Hepatocyte (in vitro differentiated cells): ENCODE data around the gene TBX10. TPM values are rescaled to one million over a fixed set of nuclear protein-coding genes. Genes with fewer than 3 reads are reported as not detected.

Source experiments
- DNase-seq: peaks from one replicate; pipeline ENCODE4 v3.0.0-alpha.2; 2016; ENCODE audit warnings: low spot score
- H2AFZ ChIP-seq: fragments of 200-600 bp; sonication (generic); 2 replicates; pipeline ENCODE4 v1.6.0; 2016; ENCODE audit warnings: antibody characterized with exemption, mild to moderate bottlenecking
- H3K27ac ChIP-seq: fragments of 200-600 bp; sonication (generic); 2 replicates; pipeline ENCODE4 v1.5.1; 2016; ENCODE audit warnings: mild to moderate bottlenecking
- H3K27me3 ChIP-seq: fragments of 200-600 bp; sonication (generic); 2 replicates; pipeline ENCODE4 v1.6.1; 2016
- H3K36me3 ChIP-seq: fragments of 200-600 bp; sonication (generic); replicated peaks from 2 replicates; pipeline ENCODE4 v1.5.1; 2016; ENCODE audit warnings: low read depth; ENCODE audit not compliant: insufficient read depth
- H3K4me1 ChIP-seq: fragments of 200-600 bp; sonication (generic); 2 replicates; pipeline ENCODE4 v1.5.1; 2016; ENCODE audit warnings: mild to moderate bottlenecking, moderate library complexity; ENCODE audit not compliant: insufficient read depth
- H3K4me2 ChIP-seq: fragments of 200-600 bp; sonication (generic); 2 replicates; pipeline ENCODE4 v1.6.0; 2016
- H3K4me3 ChIP-seq: fragments of 200-600 bp; sonication (generic); 2 replicates; pipeline ENCODE4 v1.5.1; 2016; ENCODE audit warnings: mild to moderate bottlenecking
- H3K79me2 ChIP-seq: fragments of 200-600 bp; sonication (generic); 2 replicates; pipeline ENCODE4 v1.6.0; 2017; ENCODE audit warnings: mild to moderate bottlenecking
- H3K9me2 ChIP-seq: fragments of 200-600 bp; sonication (generic); replicated peaks from 2 replicates; pipeline ENCODE4 v1.6.0; 2017; ENCODE audit warnings: mild to moderate bottlenecking; ENCODE audit not compliant: insufficient read depth
- H3K9me3 ChIP-seq: fragments of 200-600 bp; sonication (generic); 2 replicates; pipeline ENCODE4 v1.5.1; 2016; ENCODE audit warnings: low read depth, mild to moderate bottlenecking
- H4K20me1 ChIP-seq: fragments of 200-600 bp; sonication (generic); 2 replicates; pipeline ENCODE4 v1.6.0; 2016; ENCODE audit warnings: mild to moderate bottlenecking; ENCODE audit not compliant: insufficient read depth, poor library complexity, severe bottlenecking
- EZH2 ChIP-seq: fragments of 200-600 bp; sonication (generic); IDR thresholded peaks from 2 replicates; pipeline ENCODE4 v1.6.1; 2016; ENCODE audit warnings: antibody characterized with exemption, mild to moderate bottlenecking, borderline replicate concordance
- EZH2phosphoT487 ChIP-seq: fragments of 200-600 bp; sonication (generic); IDR thresholded peaks from one replicate; pipeline ENCODE4 v1.6.1; 2018; ENCODE audit warnings: antibody characterized with exemption, mild to moderate bottlenecking, low read depth, moderate library complexity; ENCODE audit not compliant: unreplicated experiment, severe bottlenecking
- WGBS: methylation state at CpG from one replicate; pipeline ENCODE4 v1.1.6; 2016; ENCODE audit warnings: low lambda C conversion rate; ENCODE audit errors: missing lambda C conversion rate; 5-methylcytosine and 5-hydroxymethylcytosine counted together
- polyA plus RNA-seq: library from polyadenylated mRNA; unstranded; fragments of >200 nt; fragmentation: Nextera tagmentation; extraction: Ambion mirVana; gene quantifications from 2 replicates; pipeline ENCODE4 v1.2.1, GENCODE V29; 2016
- total RNA-seq: library from RNA; depleted of rRNA; stranded (reverse); fragments of >200 nt; gene quantifications from 2 replicates; pipeline ENCODE4 v1.2.3, GENCODE V29; 2014
- TF ChIP-seq, protein P1 (sequence below): fragments of 200-600 bp; sonication (generic); IDR thresholded peaks from 2 replicates; pipeline ENCODE4 v1.5.1; 2016; ENCODE audit warnings: antibody characterized with exemption, mild to moderate bottlenecking; ENCODE audit not compliant: poor library complexity

Gene TBX10
- total and polyA plus RNA-seq, 2 experiments from 2014 or later = 0.34 to 0.70 TPM

DNA sequence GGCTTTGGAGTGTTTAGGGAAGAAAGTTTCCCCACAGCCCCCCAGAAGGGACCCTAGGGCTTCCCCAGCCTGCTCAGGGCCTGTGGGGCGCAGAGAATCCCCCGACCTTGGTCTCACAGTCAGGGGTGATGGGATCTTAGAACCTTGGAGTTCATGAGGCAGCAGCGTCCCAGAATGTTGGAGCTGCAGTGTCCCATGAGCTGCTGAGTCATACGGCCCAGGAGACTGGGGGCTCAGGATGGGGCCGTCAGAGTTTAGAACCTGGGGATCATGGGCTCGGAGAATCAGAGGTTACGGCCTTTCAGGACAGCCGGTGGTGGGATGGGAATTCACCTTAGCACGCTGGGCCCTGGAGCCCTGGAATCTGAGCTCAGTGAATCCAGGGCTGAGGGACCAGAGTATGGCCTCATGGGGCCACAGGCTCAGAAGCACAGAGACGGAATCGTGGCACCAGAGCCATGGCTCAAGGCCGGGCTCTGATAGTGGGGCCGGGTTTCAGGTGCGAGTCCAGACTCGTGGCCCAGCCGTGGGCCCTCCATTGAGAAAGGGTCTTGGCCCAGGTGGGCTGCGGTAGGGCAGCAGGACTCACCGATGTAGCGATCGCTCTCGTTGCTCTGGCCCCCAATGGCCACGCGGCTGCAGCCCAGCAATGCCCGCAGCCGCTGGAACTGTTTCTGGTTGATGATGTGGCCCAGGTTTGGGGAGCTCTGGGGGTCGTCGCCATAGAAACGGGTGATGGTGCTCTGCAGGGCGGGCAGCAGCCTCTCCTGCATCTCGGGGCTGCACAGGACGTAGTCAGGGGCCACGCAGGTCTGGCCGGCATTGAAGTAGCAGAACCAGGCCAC, 25.4 kb upstream of the TBX10 start:
- WGBS = 91% methylated on average over 25 of the region's 33 CpGs
- Histone ChIP-seq H3K4me3 (no peak overlapping the region), H2AFZ (no peak overlapping the region), H3K4me2 (no peak overlapping the region), H3K9me3 (no peaks in the 10 kb centered on the region), H3K79me2 (no peaks in the 10 kb centered on the region), H3K9me2 (no peaks in the 10 kb centered on the region), H4K20me1 (no peaks in the 10 kb centered on the region), H3K36me3 (no peaks in the 10 kb centered on the region), H3K4me1 (no peaks in the 10 kb centered on the region), H3K27ac (no peak overlapping the region), H3K27me3 (no peaks in the 10 kb centered on the region)
- no peak for DNase-seq
- TF ChIP-seq EZH2 (no peak), EZH2phosphoT487 (no peak)
- TF ChIP-seq, protein P1, sequence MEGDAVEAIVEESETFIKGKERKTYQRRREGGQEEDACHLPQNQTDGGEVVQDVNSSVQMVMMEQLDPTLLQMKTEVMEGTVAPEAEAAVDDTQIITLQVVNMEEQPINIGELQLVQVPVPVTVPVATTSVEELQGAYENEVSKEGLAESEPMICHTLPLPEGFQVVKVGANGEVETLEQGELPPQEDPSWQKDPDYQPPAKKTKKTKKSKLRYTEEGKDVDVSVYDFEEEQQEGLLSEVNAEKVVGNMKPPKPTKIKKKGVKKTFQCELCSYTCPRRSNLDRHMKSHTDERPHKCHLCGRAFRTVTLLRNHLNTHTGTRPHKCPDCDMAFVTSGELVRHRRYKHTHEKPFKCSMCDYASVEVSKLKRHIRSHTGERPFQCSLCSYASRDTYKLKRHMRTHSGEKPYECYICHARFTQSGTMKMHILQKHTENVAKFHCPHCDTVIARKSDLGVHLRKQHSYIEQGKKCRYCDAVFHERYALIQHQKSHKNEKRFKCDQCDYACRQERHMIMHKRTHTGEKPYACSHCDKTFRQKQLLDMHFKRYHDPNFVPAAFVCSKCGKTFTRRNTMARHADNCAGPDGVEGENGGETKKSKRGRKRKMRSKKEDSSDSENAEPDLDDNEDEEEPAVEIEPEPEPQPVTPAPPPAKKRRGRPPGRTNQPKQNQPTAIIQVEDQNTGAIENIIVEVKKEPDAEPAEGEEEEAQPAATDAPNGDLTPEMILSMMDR = no peak

DNA sequence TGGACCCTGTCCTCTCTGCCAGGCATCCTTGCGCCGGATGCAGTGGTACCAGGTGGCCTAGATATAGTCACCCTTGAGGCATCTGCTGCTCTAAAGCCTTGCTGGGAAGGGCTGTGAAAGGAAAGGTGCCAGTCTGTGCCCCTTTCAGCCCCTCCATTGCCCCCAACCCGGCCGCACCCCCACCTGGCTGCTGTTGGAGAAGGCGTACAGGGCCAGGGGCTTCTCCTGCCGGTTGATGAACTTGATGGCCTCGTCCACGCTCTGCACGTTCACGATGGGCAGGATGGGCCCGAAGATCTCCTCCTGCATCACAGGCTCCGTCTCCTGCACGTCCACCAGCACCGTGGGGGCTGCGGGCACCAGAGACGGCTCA, 24.6 kb upstream of the TBX10 start:
- H3K4me2 ChIP-seq = no peak overlapping the region
- no peak overlapping the region for H2AFZ ChIP-seq
- WGBS = 93% methylated on average over 16 of the region's 16 CpGs
- H3K4me1 ChIP-seq = no peaks in the 10 kb centered on the region
- H3K9me3 ChIP-seq = no peaks in the 10 kb centered on the region
- H4K20me1 ChIP-seq = no peaks in the 10 kb centered on the region
- no peak overlapping the region for H3K4me3 ChIP-seq
- no peak overlapping the region for H3K27ac ChIP-seq
- no peak for TF ChIP-seq EZH2phosphoT487
- no peaks in the 10 kb centered on the region for H3K36me3 ChIP-seq
- H3K27me3 ChIP-seq = no peaks in the 10 kb centered on the region
- no peak for DNase-seq
- no peaks in the 10 kb centered on the region for H3K9me2 ChIP-seq
- H3K79me2 ChIP-seq = no peaks in the 10 kb centered on the region

DNA sequence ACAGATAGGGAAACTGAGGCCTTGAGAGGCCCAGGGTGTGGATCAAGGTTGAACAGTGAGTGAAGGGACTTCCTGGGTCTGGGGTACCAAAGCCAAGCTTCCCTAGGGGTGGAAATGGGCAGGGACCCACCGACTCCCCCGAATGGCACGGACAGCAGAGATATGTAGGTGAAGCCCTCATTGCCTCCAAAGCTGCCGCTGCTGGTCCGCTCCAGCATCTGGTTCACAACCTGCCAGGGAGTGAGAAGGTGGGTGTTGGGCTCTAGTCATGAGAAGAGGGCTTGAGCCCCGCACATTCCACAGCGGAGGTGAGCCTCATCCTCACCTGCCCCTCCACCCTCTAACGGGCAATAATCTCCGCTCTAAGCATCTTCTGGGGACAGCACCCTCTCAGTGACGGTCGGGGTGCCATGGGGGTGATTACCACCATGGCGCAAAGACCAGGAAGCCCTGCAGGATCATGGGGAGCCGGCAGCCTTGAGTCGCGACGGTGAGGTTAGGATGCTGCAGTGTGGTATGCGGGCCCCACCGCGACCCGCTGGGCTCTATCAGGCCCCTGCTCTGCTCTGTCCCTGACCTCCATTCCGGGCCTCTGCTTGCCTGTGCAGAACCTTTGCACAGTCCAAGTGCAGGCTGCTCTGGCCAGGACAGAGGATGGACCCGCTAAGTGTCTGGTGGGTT, 24.1 kb upstream of the TBX10 start:
- WGBS = 96% methylated on average over 22 of the region's 22 CpGs
- Histone ChIP-seq H2AFZ (no peak overlapping the region), H3K36me3 (no peaks in the 10 kb centered on the region), H3K27ac (no peak overlapping the region), H3K4me2 (no peak overlapping the region), H3K27me3 (no peaks in the 10 kb centered on the region), H3K4me1 (no peaks in the 10 kb centered on the region), H3K9me3 (no peaks in the 10 kb centered on the region), H3K79me2 (no peaks in the 10 kb centered on the region), H3K9me2 (no peaks in the 10 kb centered on the region), H4K20me1 (no peaks in the 10 kb centered on the region), H3K4me3 (no peak overlapping the region)
- DNase-seq = no peak
- no peak for TF ChIP-seq EZH2

DNA sequence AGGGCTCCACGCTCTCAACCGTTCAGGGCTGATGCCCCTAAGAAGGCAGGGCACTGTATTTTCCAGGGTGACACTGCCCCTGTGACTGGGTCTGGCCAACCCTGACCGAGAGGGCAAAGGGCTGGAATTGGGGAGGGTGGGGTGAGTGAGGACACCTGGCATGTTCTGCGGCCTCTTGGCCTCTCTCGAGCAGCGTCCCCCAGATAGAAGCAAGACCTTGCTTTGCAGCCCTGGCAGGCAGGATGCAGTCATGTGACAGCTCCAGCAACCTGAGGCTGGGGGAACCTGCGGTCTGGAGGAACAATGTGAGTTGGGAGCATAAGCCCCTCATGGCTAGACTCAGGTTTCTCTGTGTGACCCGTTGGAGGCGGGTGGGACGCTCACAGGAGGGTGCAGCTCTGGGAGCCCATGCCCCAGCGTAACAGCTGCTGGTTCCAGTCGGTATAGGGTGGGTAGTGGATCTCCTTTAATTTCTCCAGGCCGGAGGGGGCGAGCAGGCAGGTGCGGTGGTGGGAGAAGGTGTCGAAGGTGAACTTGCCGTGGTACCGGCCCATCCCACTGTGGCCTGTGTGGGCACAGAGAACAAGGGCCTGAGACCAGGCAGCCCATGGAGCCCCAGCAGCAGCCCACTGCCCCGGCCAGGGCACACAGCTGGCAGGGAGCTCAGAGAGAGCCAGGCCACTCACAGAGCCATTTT, 23.4 kb upstream of the TBX10 start:
- H2AFZ ChIP-seq = no peak overlapping the region
- H3K9me2 ChIP-seq = no peaks in the 10 kb centered on the region
- H3K9me3 ChIP-seq = no peaks in the 10 kb centered on the region
- H3K79me2 ChIP-seq = no peaks in the 10 kb centered on the region
- H3K27me3 ChIP-seq = no peaks in the 10 kb centered on the region
- no peaks in the 10 kb centered on the region for H4K20me1 ChIP-seq
- TF ChIP-seq, protein P1 = no peak
- H3K4me2 ChIP-seq = no peak overlapping the region
- WGBS = 87% methylated on average over 19 of the region's 19 CpGs
- H3K4me1 ChIP-seq = no peaks in the 10 kb centered on the region
- H3K36me3 ChIP-seq = no peaks in the 10 kb centered on the region
- H3K4me3 ChIP-seq = no peak overlapping the region
- H3K27ac ChIP-seq = no peak overlapping the region
- no peak for DNase-seq
